Left forelimb (tissue), 1 donor: ENCODE measurements around the gene CFAP97.
"Not testable (repeated sequence)": the region's sequence is repeated elsewhere in the genome, so short reads cannot be mapped to it uniquely, and the experiment has no call there.

Source experiments
- DNase-seq: peaks from one replicate; pipeline ENCODE4 v3.0.0-alpha.2; 2018; ENCODE audit warnings: low spot score

The CFAP97 gene

DNA sequence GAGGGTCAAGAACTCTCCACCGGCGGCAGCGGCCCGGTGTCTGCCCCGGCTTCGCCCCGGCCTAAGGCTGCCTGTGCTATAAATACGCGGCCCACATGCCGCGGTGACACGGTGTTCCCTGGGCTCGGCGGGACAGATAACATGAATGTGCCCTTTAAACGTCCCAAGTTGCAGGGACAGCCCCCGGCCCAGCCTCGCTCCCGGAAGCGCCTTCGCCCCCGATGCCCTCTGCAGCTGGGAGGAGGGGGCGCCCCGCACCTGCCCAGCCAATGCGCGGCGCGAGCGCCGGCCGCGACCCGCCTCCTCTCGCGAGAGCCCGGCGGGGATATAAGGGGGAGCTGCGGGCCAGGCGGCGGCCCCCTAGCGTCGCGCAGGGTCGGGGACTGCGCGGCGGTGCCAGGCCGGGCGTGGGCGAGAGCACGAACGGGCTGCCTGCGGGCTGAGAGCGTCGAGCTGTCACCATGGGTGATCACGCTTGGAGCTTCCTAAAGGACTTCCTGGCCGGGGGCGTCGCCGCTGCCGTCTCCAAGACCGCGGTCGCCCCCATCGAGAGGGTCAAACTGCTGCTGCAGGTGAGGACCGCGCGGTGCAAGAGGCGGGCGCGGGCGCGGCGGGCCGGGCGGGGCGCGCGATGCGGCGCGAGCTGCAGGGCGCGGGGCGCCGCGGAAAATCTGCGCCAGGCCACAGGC is 60.7 kb downstream of the CFAP97 start, which contains the start of gene SLC25A4:
SLC25A4 (plus strand) TSS at position 355 of the 689 bp plus-strand sequence; CDS start at position 462, 107 bp downstream.
- DNase-seq: peak; percentile 90

DNA sequence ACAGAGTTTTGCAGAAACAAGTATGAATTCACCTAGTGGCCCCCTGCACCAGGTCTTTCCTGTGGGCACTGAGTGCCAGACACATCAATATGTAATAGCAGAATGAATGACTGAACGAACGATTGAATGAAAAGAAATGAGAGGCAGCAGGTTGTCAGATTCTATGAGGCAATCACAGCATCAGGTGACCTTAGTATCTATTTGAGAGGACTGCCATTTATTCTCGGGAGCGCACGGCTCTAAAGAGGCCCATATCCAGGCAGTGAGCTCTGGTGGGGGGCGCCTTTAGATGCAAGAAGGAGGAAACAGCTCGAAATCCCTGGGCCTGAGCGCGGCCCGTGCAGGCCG is 61.3 kb downstream of the CFAP97 start:
- no peak for DNase-seq

DNA sequence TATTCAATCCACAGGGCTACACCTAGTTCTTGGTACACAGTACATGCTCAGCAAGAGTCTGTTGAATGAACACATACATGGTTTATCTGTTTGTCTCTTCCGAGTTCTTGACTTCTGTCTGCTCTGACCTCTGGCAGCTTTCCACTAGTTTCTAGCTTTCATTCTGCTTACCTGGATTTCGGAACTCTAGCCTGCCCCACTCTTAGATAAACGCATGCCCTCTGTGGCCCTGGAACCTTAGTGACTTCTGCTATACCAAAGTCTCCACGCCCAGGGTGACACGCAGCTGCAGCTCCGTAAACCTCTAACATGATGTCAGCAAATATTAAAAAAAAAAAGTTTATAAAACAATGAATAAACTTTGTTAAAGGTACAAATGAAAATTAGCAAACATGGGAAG is 62.0 kb downstream of the CFAP97 start:
- no peak for DNase-seq

DNA sequence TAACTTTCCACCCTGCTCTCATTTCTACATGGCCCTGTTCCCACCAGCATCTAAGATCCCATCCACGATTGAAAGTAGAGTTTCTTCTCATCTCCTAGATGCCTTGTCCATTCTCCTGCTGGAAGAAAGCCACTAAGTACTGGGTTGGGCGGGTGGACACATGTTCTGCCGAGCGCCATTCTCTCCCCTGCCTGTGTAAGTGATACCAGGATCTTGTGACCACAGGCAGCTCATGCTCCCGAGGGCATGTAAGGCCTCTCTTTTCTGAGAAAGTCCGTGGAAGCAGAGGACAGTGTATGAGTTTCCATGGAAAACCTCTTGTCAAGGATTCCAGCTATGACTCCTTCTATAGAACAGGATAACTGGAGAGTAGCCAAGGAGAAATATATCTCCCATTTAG is 64.1 kb downstream of the CFAP97 start:
- no peak for DNase-seq

DNA sequence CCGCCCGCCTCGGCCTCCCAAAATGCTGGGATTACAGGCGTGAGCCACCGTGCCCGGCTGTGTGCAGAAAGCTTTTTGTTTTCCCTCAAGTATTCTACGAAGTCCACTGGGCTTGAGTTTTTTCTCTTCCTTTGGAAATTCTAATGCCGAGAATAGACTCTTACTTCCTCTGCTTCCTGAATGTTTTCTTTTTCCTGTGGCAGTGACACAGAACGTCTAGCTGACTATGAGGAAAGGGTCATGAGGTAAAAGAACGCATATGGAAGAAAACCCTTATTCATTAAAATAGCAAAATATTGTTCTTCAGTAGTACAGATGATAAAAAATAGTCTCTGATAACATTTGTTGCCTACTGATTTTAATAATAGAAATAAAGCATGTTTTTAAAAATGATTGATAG is 65.6 kb downstream of the CFAP97 start:
- DNase-seq: no peak

GRCh38 chr4:185137233-185137925 is 66.4 kb downstream of the CFAP97 start:
- DNase-seq: no peak

GRCh38 chr4:185134307-185134869 is 69.4 kb downstream of the CFAP97 start:
- DNase-seq: no peak

DNA sequence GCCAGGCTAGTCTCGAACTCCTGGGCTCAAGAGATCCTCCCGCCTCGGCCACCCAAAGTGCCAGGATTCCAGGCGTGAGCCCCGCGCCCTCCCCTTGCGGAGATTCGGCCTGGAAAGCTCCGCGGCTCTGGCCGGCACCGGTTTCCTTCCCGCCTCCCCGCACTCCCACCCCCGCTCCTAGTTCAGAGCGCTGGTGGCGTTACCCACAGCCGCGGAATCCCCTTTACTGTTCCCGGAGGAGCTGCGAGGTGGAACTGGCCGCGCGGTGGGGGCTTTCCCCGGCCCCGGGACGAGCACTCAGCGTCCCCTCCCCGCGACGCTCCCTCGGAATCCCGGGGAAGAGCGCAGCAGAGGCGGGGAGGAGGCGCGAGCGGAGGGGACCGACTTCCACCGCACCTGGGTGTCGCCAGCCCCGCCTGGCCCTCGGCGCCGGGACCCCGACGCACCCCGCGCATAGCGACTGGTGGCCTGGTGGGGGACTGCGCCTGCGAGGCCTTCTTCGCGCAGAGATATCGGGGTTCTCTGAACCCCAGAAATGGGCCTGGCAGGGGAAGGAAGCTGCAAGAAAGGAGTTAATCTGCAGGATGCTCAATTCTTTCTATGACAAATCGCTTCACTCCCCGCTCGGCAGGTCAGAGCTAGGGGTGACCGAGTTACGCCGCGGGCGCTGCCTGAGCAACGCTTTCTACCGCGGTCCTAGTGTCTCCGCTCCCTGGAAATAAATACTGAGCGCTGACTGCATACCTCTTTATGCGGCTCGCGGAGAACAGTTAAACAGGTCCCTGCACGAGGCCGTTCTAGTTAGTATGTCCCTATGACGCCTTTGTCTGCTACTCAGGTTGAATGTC is 75.3 kb downstream of the CFAP97 start:
- DNase-seq: peak; percentile 70

DNA sequence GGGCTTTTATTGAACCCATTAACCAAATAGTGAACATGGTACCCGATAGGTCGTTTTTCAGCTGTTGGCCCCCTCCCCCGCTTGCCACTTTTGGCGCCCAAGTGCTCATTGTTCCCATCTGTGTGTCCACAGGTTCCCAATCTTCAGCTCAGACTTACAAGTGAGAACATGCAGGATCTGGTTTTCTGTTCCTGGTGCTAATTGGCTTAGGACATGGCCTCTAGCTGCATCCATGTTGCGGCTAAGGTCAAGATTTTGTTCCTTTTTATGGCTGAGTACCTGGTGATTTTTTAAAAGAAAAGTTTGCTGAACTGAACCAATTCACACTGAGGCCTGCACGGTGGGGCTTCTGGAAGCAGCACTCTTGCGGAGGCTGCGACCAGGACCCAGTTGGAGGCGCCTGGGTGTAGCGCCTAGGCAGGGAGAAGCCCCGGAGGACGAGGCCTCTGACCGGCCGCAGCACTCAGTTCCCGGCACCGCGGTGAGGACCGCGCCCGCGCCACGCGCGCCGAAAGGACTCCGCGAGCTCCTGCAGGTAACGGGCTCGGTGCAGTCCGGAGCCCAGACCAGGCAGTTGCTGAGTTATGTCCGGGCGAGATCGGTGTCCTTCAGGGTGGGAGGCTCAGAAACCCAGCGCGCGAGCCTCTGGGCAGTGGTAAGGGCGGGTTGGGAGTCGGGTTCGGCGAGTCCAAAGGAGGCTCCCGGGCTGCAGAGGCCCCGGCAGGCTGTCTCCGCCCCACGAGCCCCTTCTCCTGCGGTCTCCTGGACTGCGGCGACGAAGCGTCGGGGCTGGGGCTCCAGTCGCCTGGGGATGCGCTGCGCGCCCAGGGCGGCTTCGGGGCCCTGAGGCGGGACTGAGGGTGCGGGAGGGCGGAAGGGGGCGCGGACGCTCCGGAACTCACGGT is 76.5 kb downstream of the CFAP97 start:
- no peak for DNase-seq

DNA sequence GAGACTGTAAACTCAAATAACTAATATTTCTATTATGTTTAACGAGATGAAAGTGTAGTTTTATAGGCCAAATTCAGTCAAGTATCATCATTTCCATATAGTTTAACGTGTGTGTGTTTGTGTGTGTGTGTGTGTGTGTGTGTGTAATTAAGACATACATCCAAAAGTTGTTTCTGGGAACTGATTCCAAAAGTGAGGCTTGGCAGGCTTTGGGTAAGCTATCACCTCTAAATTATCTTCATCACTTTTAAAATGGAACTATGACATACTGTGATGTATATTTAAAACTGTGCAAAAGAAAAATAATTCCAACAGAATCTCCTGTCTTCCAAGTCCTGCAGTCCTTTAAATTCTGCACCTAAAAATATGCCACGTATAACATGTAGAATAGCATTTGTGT is 79.8 kb downstream of the CFAP97 start:
- DNase-seq: no peak

GRCh38 chr4:185122681-185123345 is 81.0 kb downstream of the CFAP97 start:
- no peak for DNase-seq

GRCh38 chr4:185120631-185120946 is 83.2 kb downstream of the CFAP97 start:
- no peak for DNase-seq

DNA sequence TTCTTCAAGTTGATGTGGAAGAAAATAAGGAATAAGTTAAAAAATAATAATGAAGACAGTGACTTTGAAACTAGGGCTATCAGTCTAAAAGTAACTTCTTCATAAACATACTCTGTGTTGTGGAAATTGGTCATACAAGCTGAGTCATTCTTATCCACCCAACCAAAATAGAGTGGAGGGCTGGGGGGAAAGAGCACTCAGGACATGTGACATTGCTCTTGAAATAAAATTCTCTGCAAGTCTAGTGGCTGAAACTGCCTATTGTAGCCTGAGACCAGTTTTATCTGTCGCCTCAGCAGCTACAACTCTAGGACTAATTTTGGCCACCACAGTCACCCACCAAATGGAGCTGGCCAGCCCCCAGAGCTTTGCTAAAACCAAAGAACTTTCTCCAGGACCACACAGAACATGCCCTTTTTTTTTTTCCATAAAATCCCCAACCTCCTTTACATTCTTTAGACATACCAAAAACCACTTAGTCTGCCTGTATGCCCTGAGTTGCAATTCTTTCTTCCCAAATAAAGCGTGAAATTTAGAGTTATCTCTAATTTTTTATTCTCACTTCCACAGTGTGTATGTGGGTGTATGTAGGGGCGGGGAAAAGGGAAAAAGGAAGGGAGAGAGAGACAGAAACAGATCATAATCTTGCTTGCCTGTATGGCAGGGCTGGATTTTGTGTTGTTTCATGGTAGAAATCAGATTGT is 83.7 kb downstream of the CFAP97 start:
- DNase-seq: no peak

DNA sequence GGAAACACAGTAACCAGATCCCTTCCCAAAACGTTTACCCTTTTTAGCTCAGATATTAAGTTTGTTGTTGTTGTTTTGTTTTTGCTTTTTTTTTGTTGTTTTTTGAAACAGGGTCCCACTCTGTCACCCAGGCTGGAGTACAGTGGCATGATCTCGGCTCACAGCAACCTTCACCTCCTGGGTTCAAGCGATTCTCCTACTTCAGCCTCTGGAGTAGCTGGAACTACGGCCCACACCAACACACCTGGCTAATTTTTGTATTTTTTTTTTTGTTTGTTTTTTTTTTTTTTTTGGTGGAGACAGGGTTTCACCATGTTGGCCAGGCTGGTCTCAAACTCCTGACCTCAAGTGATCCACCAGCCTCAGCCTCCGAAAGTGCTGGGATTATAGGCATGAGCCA is 84.3 kb downstream of the CFAP97 start:
- DNase-seq: not testable (repeated sequence)

DNA sequence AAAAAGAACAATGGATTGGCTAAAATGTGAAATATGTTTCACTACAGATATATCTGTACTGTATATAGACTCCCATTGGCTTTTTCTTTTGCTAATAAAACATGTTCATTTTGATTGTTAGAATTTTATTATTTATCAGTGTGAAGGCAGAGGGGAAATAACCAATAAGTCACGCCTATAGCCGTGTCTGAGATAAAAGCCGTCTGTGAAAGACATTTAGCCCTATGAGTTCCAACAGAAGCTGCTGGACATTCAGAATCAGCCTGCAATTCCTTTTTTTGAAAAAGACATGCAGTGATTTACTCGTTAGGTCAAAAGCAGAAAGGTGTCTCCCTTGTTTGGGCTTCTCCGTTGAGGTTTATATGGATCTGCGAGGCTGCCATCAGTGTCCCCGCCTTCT is 84.9 kb downstream of the CFAP97 start:
- no peak for DNase-seq

GRCh38 chr4:185117300-185117934 is 86.4 kb downstream of the CFAP97 start:
- no peak for DNase-seq

DNA sequence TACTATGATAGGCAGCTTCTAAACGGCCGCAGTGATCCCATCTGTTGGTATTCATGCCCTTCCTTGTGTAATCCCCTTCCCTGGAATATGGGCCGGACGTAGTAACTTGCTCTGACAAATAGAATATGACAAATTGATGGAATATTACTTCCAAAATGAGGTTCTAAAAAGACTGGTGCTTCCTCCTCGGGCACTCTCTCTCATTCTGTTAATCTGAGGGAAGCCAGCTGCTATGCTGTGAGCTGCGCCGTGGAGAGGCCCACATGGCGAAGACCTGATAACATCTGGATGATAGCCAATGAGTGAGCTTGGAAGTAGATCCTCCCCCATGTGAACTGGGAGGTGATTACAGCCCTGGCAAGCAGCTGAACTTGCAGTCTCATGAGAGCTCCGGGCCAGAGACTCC is 88.0 kb downstream of the CFAP97 start:
- no peak for DNase-seq

DNA sequence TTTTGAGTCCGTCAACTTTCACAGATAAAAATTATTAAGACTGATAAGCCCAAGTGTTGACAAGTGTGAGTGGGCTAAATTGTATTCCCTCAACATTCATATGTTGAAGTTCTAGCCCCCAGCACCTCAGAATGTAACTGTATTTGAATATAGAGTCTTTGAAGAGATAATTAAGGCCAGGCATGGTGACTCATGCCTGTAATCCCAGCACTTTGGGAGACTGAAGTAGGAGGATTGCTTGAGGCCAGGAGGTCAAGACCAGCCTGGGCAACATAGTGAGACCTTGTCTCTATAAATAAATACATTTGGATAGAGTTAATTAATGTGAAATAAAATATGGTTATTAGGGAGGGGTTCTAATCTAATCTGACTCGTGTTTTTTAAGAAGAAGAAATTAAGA is 90.5 kb downstream of the CFAP97 start:
- no peak for DNase-seq

GRCh38 chr4:185112104-185112503 is 91.7 kb downstream of the CFAP97 start:
- DNase-seq: no peak

DNA sequence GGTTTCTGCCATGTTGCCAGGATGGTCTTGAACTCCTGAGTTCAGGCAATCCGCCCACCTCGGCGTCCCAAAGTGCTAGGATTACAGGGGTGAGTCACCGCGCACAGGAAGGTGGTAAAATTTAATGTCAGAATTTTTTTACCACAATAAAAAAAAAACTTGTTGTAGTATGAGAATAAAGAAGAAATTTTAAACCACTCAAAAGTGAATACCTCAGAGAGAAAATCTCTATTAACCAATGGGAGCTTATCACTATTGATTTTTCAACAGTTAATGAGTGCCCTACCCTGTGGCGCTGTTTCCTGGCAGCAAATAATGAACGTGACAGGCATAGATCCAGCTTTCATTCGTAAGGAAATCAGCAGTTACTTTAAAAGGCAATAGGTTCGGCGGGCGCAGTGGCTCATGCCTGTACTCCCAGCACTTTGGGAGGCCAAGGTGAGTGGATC is 93.4 kb downstream of the CFAP97 start:
- DNase-seq: no peak
